Stomach (tissue), 9 donors: Measurements from ENCODE around the gene AJAP1. TPM values are rescaled to one million over a fixed set of nuclear protein-coding genes. Genes with fewer than 3 reads are reported as not detected.

ENCODE experiments used
- DNase-seq, 2 donors: peaks; one replicate each; pipeline versions ENCODE4 v3.0.0 to v3.0.0-alpha.2; 2013 to 2019
- H3K27ac ChIP-seq, 5 donors: fragments of 200-600 bp in 4 of 5; sonication (generic) in 4 of 5; one replicate each; pipeline ENCODE4 v1.5.1; 2013 to 2019; ENCODE audit warnings: mild to moderate bottlenecking in 1 of 5, moderate library complexity in 1 of 5
- H3K27me3 ChIP-seq, 3 donors: fragments of 200-600 bp; sonication (generic); one replicate each; pipeline ENCODE4 v1.5.1; 2017 to 2019; ENCODE audit warnings: mixed run types in 1 of 3
- H3K36me3 ChIP-seq, 4 donors: fragments of 200-600 bp; sonication (generic); 1 replicate in 3 of 4; 2 replicates in 1 of 4; pipeline ENCODE4 v1.5.1; 2016 to 2019
- H3K4me1 ChIP-seq, 4 donors: fragments of 200-600 bp; sonication (generic); one replicate each; pipeline ENCODE4 v1.5.1; 2016 to 2019
- H3K4me3 ChIP-seq, 4 donors: fragments of 200-600 bp; sonication (generic) in 3 of 4; one replicate each; pipeline ENCODE4 v1.5.1; 2016 to 2019; ENCODE audit warnings: mild to moderate bottlenecking in 1 of 4
- H3K9me3 ChIP-seq, 4 donors: fragments of 200-600 bp; sonication (generic); one replicate each; pipeline ENCODE4 v1.5.1; 2016 to 2019
- EP300 ChIP-seq: sonication (generic); formaldehyde crosslinking; IDR thresholded peaks from one replicate; pipeline ENCODE4 v1.6.1; 2017; ENCODE audit warnings: antibody characterized with exemption
- POLR2A ChIP-seq, 4 donors: fragments of 450-650 bp; IDR thresholded peaks; one replicate each; pipeline ENCODE4 v1.6.1; 2016; ENCODE audit warnings: antibody characterized with exemption in 4 of 4, control low read depth in 2 of 4, mild to moderate bottlenecking in 1 of 4, moderate library complexity in 1 of 4
- POLR2AphosphoS5 ChIP-seq, 3 donors: sonication (generic); formaldehyde crosslinking; IDR thresholded peaks; one replicate each; pipeline ENCODE4 v1.6.1; 2016; ENCODE audit warnings: antibody characterized with exemption in 3 of 3
- WGBS, 5 donors: extraction: QIAGEN DNeasy Blood & Tissue Kit in 3 of 5; methylation state at CpG; one replicate each; pipeline versions ENCODE4 v1.1.5 to v1.1.7; 2013 to 2018; 5-methylcytosine and 5-hydroxymethylcytosine counted together
- intact Hi-C: fragments of 100-400 bp; cut with DNase I; formaldehyde crosslinking; loops from one replicate; pipeline ENCODE4 v1.15.1; 2023; ENCODE audit warnings: low total_unique reads
- polyA plus RNA-seq, 3 donors: library from polyadenylated mRNA; stranded (reverse); fragments of 200-250 nt; gene quantifications; one replicate each; pipeline ENCODE4 v1.2.3, GENCODE V29; 2013
- total RNA-seq, 5 donors: library from RNA; depleted of rRNA; stranded (reverse); fragments of >200 nt; gene quantifications; one replicate each; pipeline versions ENCODE4 v1.1.0 to v1.2.3, GENCODE V29; 2014 to 2016
- TF ChIP-seq, protein P1 (sequence below), 7 experiments: fragments of 450-650 bp in 4 of 7; fragments of 200-600 bp in 3 of 7; sonication (generic) in 3 of 7; IDR thresholded peaks; one replicate each; pipeline ENCODE4 v1.5.1; 2016 to 2019; ENCODE audit warnings: antibody characterized with exemption in 7 of 7, control low read depth in 2 of 7, mild to moderate bottlenecking in 1 of 7
- donor health status: healthy with polysubstance abuse.
- donor health status: Bipolar disorder and iron deficiency.
- donor health status: healthy.

Gene AJAP1
- total and polyA plus RNA-seq, 8 donors: 0.10 to 1.1 (median 0.14) TPM; not detected in 3

DNA sequence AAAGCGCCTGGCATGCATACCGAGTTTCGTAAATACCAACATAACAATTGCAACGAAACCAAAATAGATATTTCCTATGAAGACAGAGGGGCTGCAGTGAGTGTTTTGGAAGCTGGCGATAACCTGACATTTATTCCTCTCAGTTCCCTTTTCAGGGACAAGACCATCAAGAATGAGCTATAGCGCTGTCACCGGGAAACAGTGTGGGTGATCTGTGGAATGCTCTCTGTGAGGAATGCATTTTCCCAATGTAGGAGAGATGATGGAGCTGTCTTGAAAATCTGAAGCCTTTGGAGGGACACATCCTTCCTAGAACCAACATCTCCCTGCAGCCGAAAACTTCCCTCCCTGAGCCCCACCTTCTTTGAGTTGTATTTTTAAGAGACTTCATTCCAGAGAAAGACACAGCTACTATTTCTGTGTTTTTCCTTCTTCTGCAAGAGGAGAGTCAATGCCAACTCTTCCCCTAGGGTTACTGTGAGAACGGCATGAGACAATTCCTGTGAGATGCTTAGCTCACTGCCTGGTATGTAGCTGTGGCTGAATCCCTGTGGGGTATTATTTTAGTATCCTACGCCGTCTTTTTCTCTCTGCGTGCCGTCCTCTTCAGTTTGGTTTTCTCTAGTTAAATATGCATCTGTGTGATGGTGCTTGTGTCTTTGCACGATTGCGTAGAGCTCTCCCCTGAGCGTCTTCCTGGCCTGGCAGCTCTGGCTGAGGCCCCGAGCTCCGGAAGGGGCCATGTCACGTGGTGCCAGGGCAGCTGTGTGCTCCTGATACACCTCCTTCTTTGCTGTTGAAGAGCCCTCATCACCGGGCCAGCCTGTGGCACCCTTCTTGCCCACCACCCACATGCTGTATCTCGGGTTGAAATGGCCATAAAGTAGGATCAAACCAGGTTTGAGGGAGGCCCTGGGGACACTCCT, 45.2 kb downstream of the AJAP1 start:
- 78 to 85% (median 83%) methylated on average over 21 of the region's 21 CpGs for WGBS, 5 donors
- H3K9me3 ChIP-seq: peaks cover 0 to 10% (median 4%) of the 10 kb centered on the region in 4 donors
- TF ChIP-seq, protein P1, sequence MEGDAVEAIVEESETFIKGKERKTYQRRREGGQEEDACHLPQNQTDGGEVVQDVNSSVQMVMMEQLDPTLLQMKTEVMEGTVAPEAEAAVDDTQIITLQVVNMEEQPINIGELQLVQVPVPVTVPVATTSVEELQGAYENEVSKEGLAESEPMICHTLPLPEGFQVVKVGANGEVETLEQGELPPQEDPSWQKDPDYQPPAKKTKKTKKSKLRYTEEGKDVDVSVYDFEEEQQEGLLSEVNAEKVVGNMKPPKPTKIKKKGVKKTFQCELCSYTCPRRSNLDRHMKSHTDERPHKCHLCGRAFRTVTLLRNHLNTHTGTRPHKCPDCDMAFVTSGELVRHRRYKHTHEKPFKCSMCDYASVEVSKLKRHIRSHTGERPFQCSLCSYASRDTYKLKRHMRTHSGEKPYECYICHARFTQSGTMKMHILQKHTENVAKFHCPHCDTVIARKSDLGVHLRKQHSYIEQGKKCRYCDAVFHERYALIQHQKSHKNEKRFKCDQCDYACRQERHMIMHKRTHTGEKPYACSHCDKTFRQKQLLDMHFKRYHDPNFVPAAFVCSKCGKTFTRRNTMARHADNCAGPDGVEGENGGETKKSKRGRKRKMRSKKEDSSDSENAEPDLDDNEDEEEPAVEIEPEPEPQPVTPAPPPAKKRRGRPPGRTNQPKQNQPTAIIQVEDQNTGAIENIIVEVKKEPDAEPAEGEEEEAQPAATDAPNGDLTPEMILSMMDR (IDR thresholded peaks at IDR 0.05): no peak
- TF ChIP-seq POLR2A (IDR thresholded peaks at IDR 0.05) (no peak), EP300 (no peak)
- no peaks in the 10 kb centered on the region for H3K4me1 ChIP-seq
- intact Hi-C loops: no loop called here
- DNase-seq: no peak
- peaks cover 0 to 40% (median 0%) of the 10 kb centered on the region in 3 donors for H3K27me3 ChIP-seq
- no peak overlapping the region for H3K27ac ChIP-seq
- no peaks in the 10 kb centered on the region for H3K36me3 ChIP-seq
- no peak overlapping the region for H3K4me3 ChIP-seq

DNA sequence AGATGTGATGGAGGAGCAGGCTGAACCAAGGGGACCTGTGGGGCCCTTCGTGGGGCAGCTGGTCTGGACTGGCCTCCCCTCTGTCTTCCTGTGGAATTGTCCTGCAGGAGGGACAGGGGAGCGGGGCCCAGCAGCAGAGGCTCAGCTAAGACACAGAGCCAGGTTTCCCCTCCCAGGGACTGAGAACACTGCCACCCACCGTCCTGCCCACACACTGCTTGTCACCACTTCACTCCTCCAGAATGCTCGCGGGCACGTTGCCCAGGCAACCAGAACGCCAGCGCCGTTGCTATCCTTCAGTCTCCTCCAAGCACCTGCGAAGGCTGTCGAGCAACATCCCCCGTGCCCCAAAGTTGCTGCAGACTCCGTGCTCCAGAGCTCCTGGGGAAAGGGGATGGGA, 46.4 kb downstream of the AJAP1 start:
- intact Hi-C loops: no loop called here

DNA sequence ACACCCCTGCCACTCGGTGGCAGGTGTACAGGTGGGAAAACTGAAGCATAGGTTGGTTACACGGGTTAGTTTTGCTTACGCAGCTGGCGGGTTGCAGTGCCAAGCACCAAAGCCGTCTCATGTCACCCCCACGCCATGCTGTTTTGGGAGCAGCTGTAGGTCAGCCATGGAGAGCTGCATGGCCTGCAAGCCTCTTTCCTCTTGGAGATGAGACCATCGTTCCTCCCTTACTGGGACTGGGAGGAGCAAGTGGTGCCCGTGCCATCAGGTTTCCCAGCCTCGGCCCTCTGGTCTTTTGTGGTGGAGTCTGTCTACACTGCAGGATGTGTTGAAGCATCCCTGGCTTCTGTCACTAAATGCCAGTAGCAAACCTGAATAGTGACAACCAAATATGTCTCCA, 46.9 kb downstream of the AJAP1 start:
- DNase-seq: no peak
- TF ChIP-seq EP300 (no peak), POLR2A (IDR thresholded peaks at IDR 0.05) (no peak), POLR2AphosphoS5 (IDR thresholded peaks at IDR 0.05) (no peak)
- TF ChIP-seq, protein P1 (IDR thresholded peaks at IDR 0.05): no peak
- Histone ChIP-seq H3K4me1 (no peaks in the 10 kb centered on the region), H3K27me3 (peaks cover 0 to 50% (median 0%) of the 10 kb centered on the region in 3 donors), H3K9me3 (no peaks in the 10 kb centered on the region), H3K4me3 (no peak overlapping the region), H3K36me3 (no peaks in the 10 kb centered on the region), H3K27ac (no peak overlapping the region)
- intact Hi-C loops: no loop called here
- WGBS, 5 donors: 78 to 89% (median 81%) methylated on average over 6 to 9 of the region's 9 CpGs

More for the DNA sequence above, 46.4 kb downstream of the AJAP1 start:
- H3K27me3 ChIP-seq: peaks cover 0 to 45% (median 0%) of the 10 kb centered on the region in 3 donors
- no peak overlapping the region for H3K4me3 ChIP-seq
- H3K9me3 ChIP-seq: no peaks in the 10 kb centered on the region
- no peak for TF ChIP-seq POLR2AphosphoS5 (IDR thresholded peaks at IDR 0.05)
- no peak for DNase-seq
- WGBS, 5 donors: 48 to 56% (median 51%) methylated on average over 7 to 13 of the region's 13 CpGs
- H3K4me1 ChIP-seq: no peaks in the 10 kb centered on the region
- H3K36me3 ChIP-seq: no peaks in the 10 kb centered on the region
- no peak overlapping the region for H3K27ac ChIP-seq

DNA sequence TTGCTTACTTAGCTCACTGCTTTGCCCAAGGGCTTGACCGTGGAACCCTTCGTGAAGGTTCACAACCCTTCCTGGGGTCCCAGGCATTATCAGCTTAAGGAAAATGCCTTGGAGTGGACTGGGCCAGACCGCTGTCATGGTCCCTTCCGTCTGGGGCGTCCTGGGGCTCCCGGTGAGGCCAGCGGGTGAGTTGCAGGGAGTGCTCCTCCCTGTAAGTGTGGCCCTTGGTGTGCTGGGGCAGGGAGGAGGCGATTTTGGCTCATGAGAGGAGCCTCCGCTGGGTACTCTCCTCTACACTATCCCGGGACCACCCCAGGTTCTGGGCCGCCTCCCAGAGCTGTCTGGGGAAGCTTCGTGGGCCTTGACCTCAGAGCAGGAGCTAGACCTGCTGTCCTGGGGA, 48.1 kb downstream of the AJAP1 start:
- intact Hi-C loops: no loop called here
- Histone ChIP-seq H3K4me3 (no peak overlapping the region), H3K9me3 (no peaks in the 10 kb centered on the region), H3K27ac (no peak overlapping the region), H3K4me1 (no peaks in the 10 kb centered on the region), H3K27me3 (peaks cover 0 to 52% (median 0%) of the 10 kb centered on the region in 3 donors), H3K36me3 (no peaks in the 10 kb centered on the region)
- TF ChIP-seq, protein P1 (IDR thresholded peaks at IDR 0.05): no peak
- TF ChIP-seq POLR2A (IDR thresholded peaks at IDR 0.05): no peak
- TF ChIP-seq POLR2AphosphoS5 (IDR thresholded peaks at IDR 0.05): no peak
- TF ChIP-seq EP300: no peak
- DNase-seq: no peak
- 84 to 96% (median 87%) methylated on average over 7 to 12 of the region's 12 CpGs for WGBS, 5 donors

DNA sequence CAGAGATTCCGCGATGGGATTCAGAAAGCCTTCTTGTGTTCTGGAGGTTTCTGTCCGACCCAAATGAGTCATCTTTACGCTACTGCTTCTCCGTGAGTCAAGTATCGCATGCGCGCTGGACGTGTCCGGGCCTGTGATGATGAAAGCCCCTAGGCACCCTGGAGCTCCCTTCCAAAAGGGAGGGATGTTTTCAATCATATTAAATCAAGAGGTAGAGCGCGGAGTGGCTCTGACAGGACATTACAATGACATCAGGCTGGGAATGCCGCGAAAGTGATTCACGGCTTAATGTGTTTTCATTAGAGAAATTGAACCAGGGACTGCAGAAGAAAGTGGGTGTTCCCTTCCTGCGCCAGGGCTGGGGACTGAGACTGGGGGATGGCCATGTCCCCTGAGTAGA, 48.5 kb downstream of the AJAP1 start:
- TF ChIP-seq, protein P1 (IDR thresholded peaks at IDR 0.05): no peak
- no peak for TF ChIP-seq POLR2A (IDR thresholded peaks at IDR 0.05)
- no peak for DNase-seq
- WGBS, 5 donors: 83 to 93% (median 87%) methylated on average over 12 to 16 of the region's 16 CpGs
- H3K36me3 ChIP-seq: no peaks in the 10 kb centered on the region
- intact Hi-C loops: no loop called here
- H3K4me1 ChIP-seq: no peaks in the 10 kb centered on the region
- peaks cover 0 to 50% (median 0%) of the 10 kb centered on the region in 3 donors for H3K27me3 ChIP-seq
- H3K4me3 ChIP-seq: no peak overlapping the region
- no peaks in the 10 kb centered on the region for H3K9me3 ChIP-seq
- H3K27ac ChIP-seq: no peak overlapping the region
